C4-2B (cell line): ENCODE results near the gene CD47.

Experiments
- CTCF ChIP-seq: fragments of 450-650 bp; conservative IDR thresholded peaks from 2 replicates; pipeline ENCODE4 v1.5.1; 2017; ENCODE audit warnings: mild to moderate bottlenecking
- ZFX ChIP-seq: fragments of 450-650 bp; IDR thresholded peaks from 2 replicates; pipeline ENCODE4 v1.6.1; 2017

GRCh38 chr3:108124337-108125152, 33.7 kb upstream of the CD47 start:
- TF ChIP-seq CTCF (no peak), ZFX (no peak)
